ENCODE measurements around the gene GBX2. TPM values are rescaled to one million over a fixed set of nuclear protein-coding genes. Genes with fewer than 3 reads are reported as not detected.
"Not testable (repeated sequence)": the region's sequence is repeated elsewhere in the genome, so short reads cannot be mapped to it uniquely, and the experiment has no call there.

The GBX2 gene
- total RNA-seq, 2 donors from 2014 or later: not detected

- no peak for DNase-seq (ENCODE audit: low spot score)
- intact Hi-C loops (cut with DNase I): no loop called here
These were observed 9.0 kb downstream of the GBX2 start for GRCh38 chr2:236158969-236159777.

GRCh38 chr2:236157815-236158498 is 10.2 kb downstream of the GBX2 start:
- intact Hi-C loops (cut with DNase I): no loop called here
- no peak for DNase-seq (ENCODE audit: low spot score)

GRCh38 chr2:236157366-236157765 is 10.8 kb downstream of the GBX2 start:
- no peak for DNase-seq (ENCODE audit: low spot score)
- intact Hi-C loops (cut with DNase I): no loop called here

GRCh38 chr2:236156860-236157194 is 11.4 kb downstream of the GBX2 start:
- intact Hi-C loops (cut with DNase I): no loop called here
- no peak for DNase-seq (ENCODE audit: low spot score)

- intact Hi-C loops (cut with DNase I): no loop called here
- no peak for DNase-seq (ENCODE audit: low spot score)
These were observed 11.9 kb downstream of the GBX2 start for GRCh38 chr2:236156095-236156859.

- intact Hi-C loops (cut with DNase I): no loop called here
- no peak for DNase-seq (ENCODE audit: low spot score)
These were observed 12.8 kb downstream of the GBX2 start for GRCh38 chr2:236155406-236155805.

- intact Hi-C loops (cut with DNase I): no loop called here
- DNase-seq (ENCODE audit: low spot score): peak; percentile 50
These were observed 21.8 kb downstream of the GBX2 start for GRCh38 chr2:236146436-236146835.

GRCh38 chr2:236143811-236144210 is 24.4 kb downstream of the GBX2 start:
- peak; percentile 43 for DNase-seq (ENCODE audit: low spot score)
- intact Hi-C loops (cut with DNase I): no loop called here

GRCh38 chr2:236141616-236142015 is 26.6 kb downstream of the GBX2 start:
- intact Hi-C loops (cut with DNase I): not testable (repeated sequence)

GRCh38 chr2:236137066-236137465 is 31.1 kb downstream of the GBX2 start:
- intact Hi-C loops (cut with DNase I): no loop called here
- peak; percentile 75 for DNase-seq (ENCODE audit: low spot score)

More at GRCh38 chr2:236141616-236142015, 26.6 kb downstream of the GBX2 start:
- peak; percentile 56 for DNase-seq (ENCODE audit: low spot score)

- intact Hi-C loops (cut with DNase I): no loop called here
- DNase-seq (ENCODE audit: low spot score): peak; percentile 72
These were observed 31.6 kb downstream of the GBX2 start for GRCh38 chr2:236136538-236136937.

- no peak for DNase-seq (ENCODE audit: low spot score)
- intact Hi-C loops (cut with DNase I): no loop called here
These were observed 34.7 kb downstream of the GBX2 start for GRCh38 chr2:236133410-236134012.

GRCh38 chr2:236131073-236131692 is 37.0 kb downstream of the GBX2 start:
- intact Hi-C loops (cut with DNase I): no loop called here
- DNase-seq (ENCODE audit: low spot score): no peak

GRCh38 chr2:236130349-236130998 is 37.7 kb downstream of the GBX2 start:
- intact Hi-C loops (cut with DNase I): no loop called here
- DNase-seq (ENCODE audit: low spot score): no peak

GRCh38 chr2:236129935-236130334 is 38.3 kb downstream of the GBX2 start:
- DNase-seq (ENCODE audit: low spot score): no peak
- intact Hi-C loops (cut with DNase I): no loop called here

GRCh38 chr2:236128321-236128720 is 39.9 kb downstream of the GBX2 start:
- intact Hi-C loops (cut with DNase I): no loop called here
- DNase-seq (ENCODE audit: low spot score): peak; percentile 70

GRCh38 chr2:236127010-236127409 is 41.2 kb downstream of the GBX2 start:
- peak; percentile 69 for DNase-seq (ENCODE audit: low spot score)
- intact Hi-C loops (cut with DNase I): no loop called here

GRCh38 chr2:236125541-236125940 is 42.6 kb downstream of the GBX2 start:
- peak; percentile 61 for DNase-seq (ENCODE audit: low spot score)
- intact Hi-C loops (cut with DNase I): no loop called here

Data from posterior vena cava (tissue), 2 donors.